ENCODE results near the gene DOCK4.

- TF ChIP-seq CTCF (IDR thresholded peaks at IDR 0.05): no peak
- no peak for TF ChIP-seq POLR2A (IDR thresholded peaks at IDR 0.05)
These were observed 72.9 kb downstream of the DOCK4 start for GRCh38 chr7:112133328-112133727.

Measured in esophagus squamous epithelium (tissue), 4 donors.